H1 (cell line): ENCODE measurements around the gene FAM136A. TPM values are rescaled to one million over a fixed set of nuclear protein-coding genes. Genes with fewer than 3 reads are reported as not detected.

Source experiments
- BACH1 ChIP-seq: IDR thresholded peaks from 2 replicates; pipeline ENCODE4 v1.6.1; 2012; ENCODE audit warnings: low read length, improper control_type of control experiment
- CBX5 ChIP-seq: fragments of 300-800, 300-1000 bp; sonication (generic); IDR thresholded peaks from 2 replicates; pipeline ENCODE4 v1.7.1; 2016; ENCODE audit warnings: antibody characterized with exemption, low read length, low read depth
- CHD7 ChIP-seq: fragments of 300-600 bp; sonication (generic); IDR thresholded peaks from 2 replicates; pipeline ENCODE4 v1.7.1; 2012; ENCODE audit warnings: low read length, moderate library complexity, mild to moderate bottlenecking, inconsistent platforms; ENCODE audit not compliant: insufficient replicate concordance
- CTBP2 ChIP-seq: IDR thresholded peaks from 2 replicates; pipeline ENCODE4 v1.7.0; 2011; ENCODE audit warnings: borderline replicate concordance, mild to moderate bottlenecking, moderate library complexity, mixed read lengths, low read length; ENCODE audit not compliant: insufficient read depth, insufficient read length
- GTF2F1 ChIP-seq: IDR thresholded peaks from 2 replicates; pipeline ENCODE4 v1.6.1; 2012; ENCODE audit warnings: low read depth, low read length, improper control_type of control experiment, borderline replicate concordance
- JUND ChIP-seq: IDR thresholded peaks from 2 replicates; pipeline ENCODE4 v1.6.1; 2011; ENCODE audit warnings: mild to moderate bottlenecking, improper control_type of control experiment, low read length
- MAFK ChIP-seq: IDR thresholded peaks from 2 replicates; pipeline ENCODE4 v1.6.1; 2012; ENCODE audit warnings: low read depth, mild to moderate bottlenecking, improper control_type of control experiment, low read length
- MAX ChIP-seq: IDR thresholded peaks from 2 replicates; pipeline ENCODE4 v1.6.1; 2012; ENCODE audit warnings: inconsistent platforms
- NRF1 ChIP-seq: IDR thresholded peaks from 2 replicates; pipeline ENCODE4 v1.6.1; 2011; ENCODE audit warnings: mild to moderate bottlenecking, low read depth, low read length, improper control_type of control experiment
- SIX5 ChIP-seq: IDR thresholded peaks from 2 replicates; pipeline ENCODE4 v1.6.1; 2011; ENCODE audit warnings: mild to moderate bottlenecking, low read depth, low read length
- SP4 ChIP-seq: IDR thresholded peaks from 2 replicates; pipeline ENCODE4 v1.6.1; 2012; ENCODE audit warnings: low read length, inconsistent platforms
- polyA plus RNA-seq, 7 experiments: library from polyadenylated mRNA; depleted of rRNA in 3 of 7; stranded (reverse) in 5 of 7; unstranded in 2 of 7; fragments of >200 nt in 5 of 7; fragments of 200-250 nt in 2 of 7; gene quantifications; 1 replicate in 5 of 7; 2 replicates in 1 of 7; 4 replicates in 1 of 7; pipeline versions ENCODE4 v1.2.1 to v1.2.3, GENCODE V29; 2011 to 2013; ENCODE audit warnings: missing spikeins in 2 of 7, mixed read lengths in 2 of 7
- total RNA-seq: library from RNA; stranded (reverse); fragmentation: NEBNext Ultra II Directional; extraction: Animal tissue kit (Norgen Biotek cat#: 25700); gene quantifications from 2 replicates; pipeline ENCODE4 v1.2.1, GENCODE V29; 2021

Gene FAM136A
- total and polyA plus RNA-seq, 2 of the 8 experiments (the other 6 are each of a cell fraction or from before 2014, with no cell fraction given), result 58.2 to 122 TPM

GRCh38 chr2:70340761-70341476 lies 39.1 kb upstream of the FAM136A start (continued):
- no peak for TF ChIP-seq CHD7
- TF ChIP-seq NRF1, result no peak
- TF ChIP-seq SIX5, result no peak
- TF ChIP-seq CBX5, result no peak
- no peak for TF ChIP-seq MAX
- TF ChIP-seq SP4, result no peak
- TF ChIP-seq JUND, result no peak
- no peak for TF ChIP-seq MAFK
- TF ChIP-seq GTF2F1, result no peak
- TF ChIP-seq BACH1, result no peak
- no peak for TF ChIP-seq CTBP2
